Endothelial cell (in vitro differentiated cells): Measurements from ENCODE around the gene ABHD1. TPM values are rescaled to one million over a fixed set of nuclear protein-coding genes. Genes with fewer than 3 reads are reported as not detected.
"Not testable (repeated sequence)": the region's sequence is repeated elsewhere in the genome, so short reads cannot be mapped to it uniquely, and the experiment has no call there.

Experiments used
- DNase-seq: peaks from one replicate; pipeline ENCODE4 v3.0.0; 2021; ENCODE audit warnings: low spot score
- H3K27ac Mint-ChIP-seq: one replicate; pipeline ENCODE4 v1.8.0; 2021; ENCODE audit warnings: mixed read lengths, inconsistent platforms; ENCODE audit not compliant: unreplicated experiment
- H3K27me3 Mint-ChIP-seq: one replicate; pipeline ENCODE4 v1.8.0; 2021; ENCODE audit warnings: mild to moderate bottlenecking, moderate library complexity, mixed read lengths, inconsistent platforms; ENCODE audit not compliant: unreplicated experiment
- H3K36me3 Mint-ChIP-seq: one replicate; pipeline ENCODE4 v1.8.0; 2021; ENCODE audit warnings: mild to moderate bottlenecking, low read depth, mixed read lengths, inconsistent platforms; ENCODE audit not compliant: unreplicated experiment
- H3K4me1 Mint-ChIP-seq: one replicate; pipeline ENCODE4 v1.8.0; 2021; ENCODE audit warnings: mild to moderate bottlenecking, mixed read lengths, inconsistent platforms; ENCODE audit not compliant: unreplicated experiment
- H3K4me3 Mint-ChIP-seq: one replicate; pipeline ENCODE4 v1.8.0; 2021; ENCODE audit warnings: mild to moderate bottlenecking, mixed read lengths, inconsistent platforms; ENCODE audit not compliant: unreplicated experiment
- H3K9me3 Mint-ChIP-seq: one replicate; pipeline ENCODE4 v1.8.0; 2021; ENCODE audit warnings: mixed read lengths, inconsistent platforms; ENCODE audit not compliant: unreplicated experiment
- CTCF ChIP-seq: fragments of 200-600 bp; sonication (generic); IDR thresholded peaks from one replicate; pipeline ENCODE4 v1.5.0; 2021; ENCODE audit warnings: antibody characterized with exemption; ENCODE audit not compliant: unreplicated experiment
- long read RNA-seq: library from polyadenylated mRNA; unstranded; transcript quantifications from one replicate; pipeline ENCODE4 v2.0.0, GENCODE V29; 2020; ENCODE audit not compliant: unreplicated experiment
- total RNA-seq: library from RNA; stranded (reverse); fragmentation: NEBNext Ultra II Directional; extraction: Animal tissue kit (Norgen Biotek cat#: 25700); gene quantifications from one replicate; pipeline ENCODE4 v1.2.1, GENCODE V29; 2021; ENCODE audit not compliant: unreplicated experiment

Gene ABHD1
- total RNA-seq, result 0.31 TPM
- long read RNA-seq, result 0 reads

DNA sequence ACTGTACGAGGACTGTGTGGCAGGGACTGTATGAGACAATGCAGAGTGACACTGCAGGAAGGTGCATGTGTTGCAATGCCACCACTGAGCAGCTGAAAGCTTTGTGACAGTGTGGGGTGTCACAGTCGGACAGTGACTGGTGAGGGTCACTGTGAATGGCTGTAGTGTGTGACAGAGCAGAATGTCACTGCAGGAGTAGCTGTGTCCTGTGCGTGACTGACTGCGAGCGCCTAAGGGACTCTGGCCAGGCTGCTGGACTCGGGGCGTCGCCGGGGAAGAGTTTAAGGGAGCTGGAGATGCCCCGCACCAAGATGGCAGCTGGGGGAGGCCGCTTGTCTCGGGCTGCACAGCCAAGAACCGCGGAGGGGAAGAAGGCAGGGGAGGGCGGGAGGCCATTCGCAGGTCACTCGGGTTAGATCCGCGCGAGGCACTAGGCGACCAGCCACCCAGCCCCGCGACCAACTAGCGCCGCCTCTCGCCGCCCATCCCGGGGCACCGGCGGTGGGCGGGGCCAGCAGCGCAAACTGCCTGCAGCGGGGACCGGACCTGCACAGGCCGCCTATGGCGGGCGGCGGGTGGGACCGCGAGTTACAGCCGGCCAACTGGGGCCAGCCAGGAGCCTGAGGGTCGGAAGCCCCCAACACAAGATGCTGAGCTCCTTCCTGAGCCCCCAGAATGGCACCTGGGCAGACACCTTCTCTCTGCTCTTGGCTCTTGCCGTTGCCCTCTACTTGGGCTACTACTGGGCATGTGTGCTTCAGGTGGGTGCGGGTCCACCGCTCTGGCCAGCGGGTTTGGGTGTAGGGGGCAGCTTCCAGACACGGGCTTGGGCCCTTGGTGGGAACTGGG lies at the start of gene ABHD1:
ABHD1 (plus strand) TSS at position 514 of the 849 bp plus-strand sequence; CDS start at position 648, 134 bp downstream.
- peaks cover 8% of the 10 kb centered on the region for H3K36me3 Mint-ChIP-seq
- peaks cover 11% of the 10 kb centered on the region for H3K4me1 Mint-ChIP-seq
- peaks cover 18% of the 10 kb centered on the region for H3K27me3 Mint-ChIP-seq
- H3K27ac Mint-ChIP-seq, result no peak within 1 kb of the TSS
- no peak for TF ChIP-seq CTCF
- H3K9me3 Mint-ChIP-seq, result no peaks in the 10 kb centered on the region
- DNase-seq, result peak; percentile 48
- H3K4me3 Mint-ChIP-seq, result peak within 1 kb of the TSS; percentile 89

GRCh38 chr2:27074738-27075565 lies 48.7 kb upstream of the ABHD1 start:
- peak; percentile 44 for DNase-seq
- peaks cover 15% of the 10 kb centered on the region for H3K27me3 Mint-ChIP-seq
- no peak for TF ChIP-seq CTCF
- no peak overlapping the region for H3K4me3 Mint-ChIP-seq
- H3K27ac Mint-ChIP-seq, result peak overlapping the region; percentile 72
- peaks cover 4% of the 10 kb centered on the region for H3K36me3 Mint-ChIP-seq
- peaks cover 37% of the 10 kb centered on the region for H3K4me1 Mint-ChIP-seq
- no peaks in the 10 kb centered on the region for H3K9me3 Mint-ChIP-seq

GRCh38 chr2:27075566-27075871 lies 48.1 kb upstream of the ABHD1 start:
- Mint-ChIP-seq H3K27me3 (peaks cover 18% of the 10 kb centered on the region), H3K27ac (peak overlapping the region; percentile 72), H3K4me1 (peaks cover 34% of the 10 kb centered on the region)
- not testable (repeated sequence) for H3K9me3 Mint-ChIP-seq, DNase-seq, H3K36me3 Mint-ChIP-seq, H3K4me3 Mint-ChIP-seq

DNA sequence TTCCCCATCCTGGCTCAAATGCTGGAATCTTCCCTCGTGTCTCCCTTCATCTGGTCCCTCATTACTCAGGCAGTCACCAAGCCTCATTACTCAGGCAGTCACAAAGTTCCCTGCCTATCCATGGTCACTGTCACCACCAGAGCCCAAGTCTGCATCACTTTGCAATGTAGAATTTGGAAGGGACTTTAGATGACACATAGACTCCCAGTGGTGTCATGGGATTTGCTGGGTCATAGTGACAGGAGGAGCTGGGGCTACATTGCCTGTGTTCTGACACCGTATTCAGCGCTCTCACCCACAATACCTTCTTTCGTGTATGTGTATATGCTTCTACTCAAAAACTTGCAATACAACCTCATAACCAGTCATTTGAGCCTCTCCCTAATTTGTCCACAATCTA lies 47.3 kb upstream of the ABHD1 start:
- peak overlapping the region; percentile 29 for H3K4me3 Mint-ChIP-seq
- TF ChIP-seq CTCF, result no peak

DNA sequence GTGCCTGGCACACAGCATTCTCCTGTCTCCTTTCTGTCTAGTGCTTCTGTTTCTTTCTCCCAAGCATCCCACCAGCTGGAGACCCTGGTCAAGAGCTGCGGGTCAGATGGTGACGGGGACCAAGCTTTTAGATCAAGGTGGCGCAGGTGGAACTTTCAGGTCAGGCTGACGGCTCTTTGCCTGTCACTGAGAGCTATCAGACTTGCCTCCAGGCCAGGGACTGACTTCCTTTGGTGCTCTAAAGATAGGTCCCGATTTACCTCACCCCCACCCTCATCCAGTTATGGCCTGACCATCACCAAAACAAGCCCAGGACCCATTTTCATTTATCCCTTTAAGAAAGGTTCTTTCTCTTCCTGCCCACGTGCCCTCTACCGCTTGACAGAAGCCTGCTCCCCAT lies 46.4 kb upstream of the ABHD1 start:
- peaks cover 20% of the 10 kb centered on the region for H3K27me3 Mint-ChIP-seq
- TF ChIP-seq CTCF, result no peak
- no peak overlapping the region for H3K27ac Mint-ChIP-seq
- no peak for DNase-seq
- no peaks in the 10 kb centered on the region for H3K9me3 Mint-ChIP-seq
- no peak overlapping the region for H3K4me3 Mint-ChIP-seq
- H3K36me3 Mint-ChIP-seq, result peaks cover 3% of the 10 kb centered on the region
- H3K4me1 Mint-ChIP-seq, result peaks cover 39% of the 10 kb centered on the region

More for the DNA sequence above, 47.3 kb upstream of the ABHD1 start:
- no peak overlapping the region for H3K27ac Mint-ChIP-seq
- H3K4me1 Mint-ChIP-seq, result peaks cover 35% of the 10 kb centered on the region
- H3K9me3 Mint-ChIP-seq, result no peaks in the 10 kb centered on the region
- no peak for DNase-seq
- H3K27me3 Mint-ChIP-seq, result peaks cover 20% of the 10 kb centered on the region
- H3K36me3 Mint-ChIP-seq, result peaks cover 3% of the 10 kb centered on the region
